GM12892 (cell line): ENCODE data around the gene ABLIM3.

Experiments
- POLR2A ChIP-seq: IDR thresholded peaks from 2 replicates; pipeline ENCODE4 v1.6.1; 2011; ENCODE audit warnings: low read depth, low read length, control low read depth
- POLR2AphosphoS5 ChIP-seq: IDR thresholded peaks from 2 replicates; pipeline ENCODE4 v1.6.1; 2011; ENCODE audit warnings: low read depth, low read length, control low read depth
- TAF1 ChIP-seq: IDR thresholded peaks from 2 replicates; pipeline ENCODE4 v1.6.1; 2011; ENCODE audit warnings: low read depth, mild to moderate bottlenecking, control low read depth, low read length, borderline replicate concordance

DNA sequence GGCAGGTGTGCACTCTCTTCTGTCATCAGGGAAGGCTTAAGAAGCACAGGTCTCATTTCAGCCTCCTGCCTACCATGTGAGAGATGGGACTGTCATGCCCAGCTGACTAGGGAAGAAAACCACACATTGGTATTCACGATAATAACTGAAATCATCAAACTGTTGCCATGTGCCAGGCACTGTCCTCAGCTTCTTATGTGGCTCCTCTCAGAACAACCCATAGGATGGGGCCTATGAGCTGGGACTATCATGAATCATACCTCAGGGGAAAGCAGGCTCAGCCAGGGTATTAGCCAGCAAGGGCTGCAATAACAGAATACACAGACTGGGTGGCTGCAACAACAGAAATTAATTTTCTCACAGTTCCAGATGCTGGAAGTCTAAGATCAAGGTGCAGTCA lies 133.6 kb downstream of the ABLIM3 start:
- TF ChIP-seq TAF1 (no peak), POLR2AphosphoS5 (no peak), POLR2A (no peak)
